ES-I3 (cell line): Measurements from ENCODE around the gene SIAH3.

Source experiments
- H3K36me3 ChIP-seq: 2 replicates; pipeline ENCODE4 v1.6.1; 2013; ENCODE audit warnings: mild to moderate bottlenecking, low read length, control low read depth, moderate library complexity; ENCODE audit not compliant: insufficient read depth
- H3K4me1 ChIP-seq: 2 replicates; pipeline ENCODE4 v1.6.1; 2013; ENCODE audit warnings: mild to moderate bottlenecking, control low read depth, low read length; ENCODE audit not compliant: insufficient read depth
- H3K9ac ChIP-seq: 2 replicates; pipeline ENCODE4 v1.6.1; 2013; ENCODE audit warnings: low read depth, mild to moderate bottlenecking, low read length, moderate library complexity
- H3K9me3 ChIP-seq: 2 replicates; pipeline ENCODE4 v1.6.1; 2013; ENCODE audit warnings: mild to moderate bottlenecking, low read length, moderate library complexity; ENCODE audit not compliant: control insufficient read depth, insufficient read depth

SIAH3 gene, protein sequence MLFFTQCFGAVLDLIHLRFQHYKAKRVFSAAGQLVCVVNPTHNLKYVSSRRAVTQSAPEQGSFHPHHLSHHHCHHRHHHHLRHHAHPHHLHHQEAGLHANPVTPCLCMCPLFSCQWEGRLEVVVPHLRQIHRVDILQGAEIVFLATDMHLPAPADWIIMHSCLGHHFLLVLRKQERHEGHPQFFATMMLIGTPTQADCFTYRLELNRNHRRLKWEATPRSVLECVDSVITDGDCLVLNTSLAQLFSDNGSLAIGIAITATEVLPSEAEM

DNA sequence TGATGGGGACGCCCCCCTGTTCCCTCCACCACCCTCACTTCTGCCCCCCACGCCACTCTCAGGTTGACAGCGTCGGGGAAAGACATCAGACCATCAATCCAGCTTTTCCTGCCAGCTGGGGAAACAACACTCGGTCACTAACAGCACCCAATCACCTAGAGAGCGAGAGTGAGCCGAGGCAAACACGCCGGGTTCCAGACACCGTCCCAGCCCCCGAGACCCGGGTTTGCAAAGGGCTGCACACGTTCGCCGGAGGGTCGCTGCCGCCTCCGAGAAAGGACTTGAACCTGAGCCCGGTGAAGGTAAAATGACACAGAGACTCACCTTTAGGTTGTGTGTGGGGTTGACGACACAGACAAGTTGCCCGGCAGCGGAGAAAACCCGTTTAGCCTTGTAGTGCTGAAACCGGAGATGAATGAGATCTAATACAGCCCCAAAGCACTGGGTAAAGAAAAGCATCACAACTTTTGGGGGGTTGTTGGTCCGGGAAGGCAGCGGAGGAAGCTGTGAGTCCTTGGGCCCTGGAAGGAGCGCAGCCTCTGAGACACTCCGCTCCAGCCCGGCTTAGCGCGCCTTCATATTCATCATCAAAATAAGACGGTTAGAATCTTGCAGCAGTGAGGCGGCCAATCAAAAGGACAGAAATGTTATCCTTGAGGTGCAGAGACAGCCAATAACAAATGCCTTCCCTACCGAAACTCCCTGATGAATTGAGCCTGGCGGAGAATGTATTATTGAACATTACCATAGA, at the start of gene SIAH3:
TSS of gene SIAH3 (minus strand) at position 583 of the 751 bp plus-strand sequence. CDS start at position 459, 124 bp downstream.
- peaks cover 18% of the 10 kb centered on the region for H3K4me1 ChIP-seq
- peak within 1 kb of the TSS; percentile 55; the same call in 1 of the 2 replicates for H3K9ac ChIP-seq
- no peaks in the 10 kb centered on the region for H3K9me3 ChIP-seq
- no peaks in the 10 kb centered on the region for H3K36me3 ChIP-seq

DNA sequence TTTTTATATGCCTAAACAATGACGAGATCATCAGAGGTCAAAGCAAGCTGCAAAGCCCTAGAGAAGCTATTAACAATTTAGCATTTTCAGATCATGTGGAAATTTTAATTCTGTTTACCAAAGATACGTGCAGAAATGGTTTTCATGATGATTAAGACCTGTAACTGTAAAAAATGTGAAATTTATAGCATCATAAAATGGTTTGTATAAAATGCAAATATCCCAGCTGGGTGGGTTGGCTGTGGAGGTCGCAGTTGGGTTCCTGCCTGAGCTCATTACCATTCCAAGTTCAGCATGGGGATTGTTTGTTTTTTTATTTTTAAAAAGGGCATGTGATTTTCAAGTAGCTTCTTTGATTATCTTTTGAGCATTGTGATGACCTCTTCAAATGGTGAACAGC, 47.9 kb upstream of the SIAH3 start:
- Histone ChIP-seq H3K9ac (no peak overlapping the region), H3K4me1 (no peaks in the 10 kb centered on the region), H3K9me3 (no peaks in the 10 kb centered on the region), H3K36me3 (no peaks in the 10 kb centered on the region)

DNA sequence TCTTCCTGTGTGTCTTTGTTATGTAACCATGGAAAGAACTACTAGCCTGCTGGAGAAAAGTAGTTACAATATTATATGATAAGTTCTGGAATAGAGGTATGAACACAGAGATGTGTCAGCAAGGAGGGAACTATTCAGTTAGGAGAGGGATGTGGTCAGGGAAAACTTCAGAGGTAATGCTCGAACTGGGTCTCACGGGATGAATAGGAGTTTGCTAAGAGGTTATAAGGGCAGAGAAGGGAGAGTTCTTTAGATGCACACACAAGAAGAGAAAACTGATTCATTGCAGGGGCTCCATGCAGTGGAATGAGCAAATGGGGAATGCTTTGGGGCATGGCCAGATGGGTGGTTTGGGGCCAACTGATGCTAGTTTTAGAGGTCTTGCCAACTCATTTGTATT, 46.0 kb upstream of the SIAH3 start:
- H3K9me3 ChIP-seq: no peaks in the 10 kb centered on the region

DNA sequence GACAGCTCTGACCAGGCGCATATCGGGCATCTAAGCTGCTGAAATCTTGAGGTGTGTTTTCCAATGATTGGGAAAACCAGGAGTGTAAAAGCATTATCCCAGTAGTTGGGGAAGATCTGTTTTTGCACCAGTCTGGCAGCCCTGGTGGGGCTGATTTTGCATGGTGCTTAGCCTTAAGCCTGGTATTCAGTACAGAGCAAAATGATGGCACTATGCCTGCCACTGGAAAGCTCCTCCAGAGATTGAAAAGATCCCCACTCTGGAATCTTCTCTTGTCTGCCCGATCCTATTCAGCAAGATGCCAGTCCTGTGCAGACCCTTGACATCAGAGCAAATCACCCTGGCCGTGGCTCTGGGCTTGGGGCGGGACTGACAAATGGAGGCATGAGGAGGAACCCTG, 44.7 kb upstream of the SIAH3 start:
- H3K9ac ChIP-seq: no peak overlapping the region
- H3K4me1 ChIP-seq: 0 out of 2 replicates have a peak, but pooled peaks cover 4% of the 10 kb centered on the region
- H3K9me3 ChIP-seq: no peaks in the 10 kb centered on the region
- no peaks in the 10 kb centered on the region for H3K36me3 ChIP-seq

More for the DNA sequence above, 46.0 kb upstream of the SIAH3 start:
- H3K4me1 ChIP-seq: 0 out of 2 replicates have a peak, but pooled peaks cover under 1% of the 10 kb centered on the region
- H3K9ac ChIP-seq: no peak overlapping the region
- no peaks in the 10 kb centered on the region for H3K36me3 ChIP-seq

DNA sequence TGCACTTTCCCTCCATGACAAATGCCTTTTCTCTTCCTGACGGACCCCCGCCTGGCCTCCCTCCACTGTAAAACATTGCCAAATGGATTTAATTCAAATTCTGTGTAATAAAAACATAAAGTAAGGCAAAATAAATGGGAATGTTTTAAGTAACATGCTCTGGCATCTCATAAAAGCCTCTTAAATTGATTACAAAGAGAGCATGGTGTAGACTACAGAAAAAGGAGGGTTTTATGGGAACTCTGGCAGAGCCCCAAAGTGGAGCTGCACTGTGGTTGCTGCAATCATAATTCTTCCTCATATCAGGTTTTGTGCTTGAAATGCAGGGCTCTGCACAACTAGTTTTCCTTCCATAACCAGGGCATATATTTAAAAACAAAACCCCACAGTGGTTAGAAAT, 44.3 kb upstream of the SIAH3 start:
- H3K36me3 ChIP-seq: no peaks in the 10 kb centered on the region
- H3K4me1 ChIP-seq: 0 out of 2 replicates have a peak, but pooled peaks cover 4% of the 10 kb centered on the region
- H3K9ac ChIP-seq: no peak overlapping the region
- H3K9me3 ChIP-seq: no peaks in the 10 kb centered on the region

DNA sequence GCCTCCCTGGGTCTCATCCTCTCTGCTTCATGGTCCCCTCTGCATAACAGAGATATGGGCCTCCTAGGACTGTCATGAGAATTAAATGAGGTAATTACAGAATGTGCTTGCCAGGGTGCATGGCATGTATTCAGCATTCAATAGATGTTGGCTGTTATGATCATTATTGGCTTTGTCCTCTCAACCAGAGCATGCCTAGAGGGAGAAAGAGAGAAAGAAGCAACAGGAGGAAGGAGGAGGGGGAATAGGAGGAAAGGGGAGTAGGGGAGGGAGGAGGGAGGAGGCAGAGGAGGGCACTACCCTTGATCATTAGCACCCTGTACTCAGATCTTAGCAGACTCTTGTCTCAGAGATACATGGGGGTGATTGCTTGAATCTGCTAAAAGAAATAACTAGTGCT, 41.0 kb upstream of the SIAH3 start:
- no peaks in the 10 kb centered on the region for H3K9me3 ChIP-seq

DNA sequence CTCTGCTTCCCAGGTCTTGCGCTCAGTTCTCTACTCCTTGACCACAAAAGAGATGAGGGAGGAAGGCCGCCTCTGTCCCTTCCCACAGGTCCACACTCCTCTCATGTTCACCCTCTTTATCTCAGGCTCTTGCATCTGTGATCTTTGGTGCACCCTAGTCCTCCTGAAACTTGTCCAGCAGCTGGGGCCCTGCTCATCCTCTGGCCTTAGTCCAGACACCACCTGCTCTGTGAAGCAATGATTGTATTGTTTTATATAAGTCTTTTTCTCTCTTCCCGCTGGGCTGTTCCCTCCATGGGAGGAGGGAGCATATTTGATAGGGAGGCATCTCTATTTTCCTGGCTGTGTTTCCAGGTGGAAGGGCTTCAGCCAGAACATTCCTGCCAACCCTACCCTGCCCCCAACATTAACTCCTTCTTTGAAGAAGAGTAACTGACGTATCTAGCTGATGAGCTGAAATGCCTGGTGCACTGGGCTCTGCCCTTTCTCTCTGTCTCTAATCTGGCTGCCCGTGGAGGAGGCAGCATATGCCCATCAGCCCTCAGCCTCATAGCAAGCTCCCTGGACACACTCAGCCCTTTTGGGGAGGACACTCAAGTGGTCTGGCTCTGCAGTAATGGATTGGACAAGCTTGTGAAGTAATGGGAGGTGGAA, 38.2 kb upstream of the SIAH3 start:
- 0 out of 2 replicates have a peak, but pooled peaks cover 4% of the 10 kb centered on the region for H3K4me1 ChIP-seq

More for the DNA sequence above, 41.0 kb upstream of the SIAH3 start:
- Histone ChIP-seq H3K36me3 (no peaks in the 10 kb centered on the region), H3K9ac (no peak overlapping the region), H3K4me1 (0 out of 2 replicates have a peak, but pooled peaks cover 4% of the 10 kb centered on the region)

DNA sequence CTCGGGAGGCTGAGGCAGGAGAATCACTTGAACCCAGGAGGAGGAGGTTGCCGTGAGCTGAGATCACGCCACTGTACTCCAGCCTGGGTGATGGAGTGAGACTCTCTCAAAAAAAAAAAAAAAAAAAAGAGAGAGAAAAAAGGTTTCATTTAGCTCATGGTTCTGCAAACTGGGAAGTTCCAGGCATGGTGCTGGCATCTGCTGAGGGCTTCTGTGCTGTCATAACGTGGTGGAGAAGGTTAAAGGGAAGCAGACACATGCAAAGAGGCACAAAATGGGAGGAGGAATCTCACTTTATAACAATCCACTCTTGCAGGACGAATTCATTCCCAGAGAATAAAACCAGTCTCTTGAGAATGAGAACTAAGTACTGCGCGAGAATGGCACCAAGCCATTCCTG, 34.9 kb upstream of the SIAH3 start:
- Histone ChIP-seq H3K4me1 (peaks cover 12% of the 10 kb centered on the region), H3K9me3 (no peaks in the 10 kb centered on the region), H3K9ac (no peak overlapping the region), H3K36me3 (no peaks in the 10 kb centered on the region)

More for the DNA sequence above, 38.2 kb upstream of the SIAH3 start:
- Histone ChIP-seq H3K36me3 (no peaks in the 10 kb centered on the region), H3K9ac (no peak overlapping the region), H3K9me3 (no peaks in the 10 kb centered on the region)

DNA sequence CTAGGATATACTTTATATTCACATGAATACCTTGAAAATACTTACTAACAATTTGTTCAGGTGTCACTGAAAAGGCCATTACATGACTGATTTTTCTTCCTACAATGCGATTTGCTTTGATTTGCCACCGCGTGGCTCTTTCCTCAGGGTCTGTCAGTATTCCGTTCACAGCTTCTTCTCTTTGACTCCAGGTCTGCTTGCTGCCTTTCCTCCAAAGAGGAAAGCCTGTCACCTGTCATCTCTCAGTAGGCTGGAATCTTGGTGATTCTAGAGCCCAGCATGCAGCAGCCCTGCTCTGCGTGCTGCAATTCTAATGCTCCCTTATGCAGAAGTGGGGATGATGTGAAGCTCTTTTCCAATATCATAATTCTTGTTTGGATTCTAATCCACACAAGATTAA, 33.6 kb upstream of the SIAH3 start:
- Histone ChIP-seq H3K36me3 (no peaks in the 10 kb centered on the region), H3K4me1 (peaks cover 12% of the 10 kb centered on the region), H3K9ac (no peak overlapping the region), H3K9me3 (no peaks in the 10 kb centered on the region)

DNA sequence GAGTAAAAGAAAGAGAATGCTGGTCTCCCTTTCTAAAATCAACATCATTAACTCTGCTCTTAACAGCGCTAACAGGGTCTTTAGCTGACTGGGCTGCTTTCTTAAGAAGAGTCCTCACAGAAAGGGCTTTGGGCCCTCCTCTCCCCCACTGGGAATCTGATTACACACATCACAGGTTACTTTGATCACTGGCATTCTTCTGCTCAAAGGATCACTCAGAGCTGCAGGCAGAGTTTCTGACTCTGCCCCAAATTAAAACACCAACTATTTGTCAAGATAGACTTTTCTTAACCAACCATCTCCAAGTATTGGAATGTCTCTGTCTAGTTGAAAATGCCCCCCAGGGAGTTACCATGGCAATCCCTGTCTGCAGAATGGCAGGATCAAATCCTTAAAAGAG, 31.1 kb upstream of the SIAH3 start:
- Histone ChIP-seq H3K9me3 (no peaks in the 10 kb centered on the region), H3K9ac (no peak overlapping the region), H3K36me3 (no peaks in the 10 kb centered on the region), H3K4me1 (peaks cover 12% of the 10 kb centered on the region)

DNA sequence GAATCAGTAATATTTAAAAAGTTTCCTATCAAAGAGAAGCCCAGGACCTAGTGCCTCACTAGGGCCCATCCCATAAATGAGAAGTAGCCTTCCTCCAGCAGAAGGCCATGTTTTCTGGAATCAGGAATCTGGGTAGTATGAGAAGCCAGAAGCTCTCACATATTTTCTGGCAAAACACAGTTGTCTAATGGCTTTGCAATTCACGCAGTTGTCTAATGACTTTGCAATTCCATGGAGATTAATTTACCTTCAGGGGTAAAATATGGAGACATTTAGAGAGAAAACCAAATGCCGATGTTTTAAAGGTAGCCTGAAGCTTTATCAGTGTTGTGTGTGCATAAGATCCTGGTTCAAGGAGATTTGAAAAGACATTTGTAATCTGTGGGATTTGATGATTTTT, 29.8 kb upstream of the SIAH3 start:
- Histone ChIP-seq H3K36me3 (no peaks in the 10 kb centered on the region), H3K9me3 (no peaks in the 10 kb centered on the region), H3K4me1 (peaks cover 12% of the 10 kb centered on the region), H3K9ac (no peak overlapping the region)

DNA sequence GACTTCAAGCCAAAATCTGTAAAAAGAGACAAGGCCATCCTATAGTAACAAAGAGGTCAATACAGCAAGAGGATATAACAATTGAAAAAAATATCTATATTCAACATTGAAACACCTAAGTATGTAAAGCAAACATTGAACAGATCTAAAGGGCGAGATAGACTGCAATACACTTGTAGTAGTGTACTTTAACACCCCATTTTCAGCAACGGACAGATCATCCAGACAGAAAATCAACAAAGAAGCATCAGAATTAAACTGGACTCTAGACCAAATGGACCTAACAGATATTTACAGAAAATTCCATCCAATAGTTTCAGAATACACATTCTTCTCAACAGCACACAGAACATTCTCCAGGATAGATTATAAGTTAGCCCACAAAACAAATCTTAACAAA, 28.7 kb upstream of the SIAH3 start:
- Histone ChIP-seq H3K9ac (no peak overlapping the region), H3K4me1 (peaks cover 12% of the 10 kb centered on the region), H3K36me3 (no peaks in the 10 kb centered on the region), H3K9me3 (no peaks in the 10 kb centered on the region)

DNA sequence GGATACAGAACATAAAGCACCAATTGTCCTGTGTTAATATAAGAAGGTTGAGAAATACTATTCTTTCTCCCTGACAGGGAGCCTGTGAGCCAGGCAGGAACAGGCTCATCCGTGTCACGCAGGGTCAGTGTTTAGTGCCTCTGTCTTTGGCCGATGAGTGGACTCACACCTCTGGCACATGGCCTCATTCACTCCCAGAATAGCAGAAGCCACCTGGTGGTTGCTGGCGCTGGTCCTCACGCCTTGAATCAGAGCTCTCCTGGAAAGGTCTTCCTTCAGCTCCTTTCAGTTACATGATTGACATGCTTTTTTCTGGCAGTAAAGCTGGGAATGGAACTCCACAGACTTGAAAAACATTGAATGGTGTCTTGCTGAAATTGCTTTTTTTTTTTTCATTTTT, 28.1 kb upstream of the SIAH3 start:
- Histone ChIP-seq H3K9me3 (no peaks in the 10 kb centered on the region), H3K4me1 (peaks cover 12% of the 10 kb centered on the region), H3K9ac (no peak overlapping the region), H3K36me3 (no peaks in the 10 kb centered on the region)

DNA sequence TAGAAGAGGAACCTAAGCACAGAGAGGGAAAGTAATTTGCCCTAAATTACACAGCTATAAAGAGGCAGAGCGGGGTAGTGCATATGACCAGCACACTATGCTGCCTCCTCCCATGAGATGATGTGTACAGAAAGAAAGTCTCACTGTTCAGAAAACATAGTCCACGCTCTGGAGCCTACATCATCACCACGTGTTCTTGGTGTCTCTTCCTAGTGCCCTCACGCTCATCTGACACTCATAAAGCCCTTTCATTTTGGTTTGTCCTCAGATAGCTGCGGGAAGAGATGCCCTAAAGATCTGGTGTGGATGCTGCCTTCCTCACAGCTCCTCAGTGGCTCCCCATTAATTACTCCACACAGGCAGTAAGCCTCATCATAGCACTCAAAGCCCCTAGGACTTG, 27.4 kb upstream of the SIAH3 start:
- Histone ChIP-seq H3K9me3 (no peaks in the 10 kb centered on the region), H3K4me1 (peaks cover 12% of the 10 kb centered on the region), H3K36me3 (no peaks in the 10 kb centered on the region), H3K9ac (no peak overlapping the region)
